Renal cortical epithelial cell (primary cell): ENCODE measurements around the gene CENPL. TPM values are rescaled to one million over a fixed set of nuclear protein-coding genes. Genes with fewer than 3 reads are reported as not detected.

Source experiments
- DNase-seq: peaks from one replicate; pipeline ENCODE4 v3.0.0-alpha.2; 2011; ENCODE audit warnings: low read depth
- total RNA-seq: library from RNA; depleted of rRNA; stranded (reverse); fragments of >200 nt; gene quantifications from 2 replicates; pipeline ENCODE4 v1.2.3, GENCODE V29; 2014

The CENPL gene
- total RNA-seq, 1 donor from 2014 or later = 9.4 TPM

DNA sequence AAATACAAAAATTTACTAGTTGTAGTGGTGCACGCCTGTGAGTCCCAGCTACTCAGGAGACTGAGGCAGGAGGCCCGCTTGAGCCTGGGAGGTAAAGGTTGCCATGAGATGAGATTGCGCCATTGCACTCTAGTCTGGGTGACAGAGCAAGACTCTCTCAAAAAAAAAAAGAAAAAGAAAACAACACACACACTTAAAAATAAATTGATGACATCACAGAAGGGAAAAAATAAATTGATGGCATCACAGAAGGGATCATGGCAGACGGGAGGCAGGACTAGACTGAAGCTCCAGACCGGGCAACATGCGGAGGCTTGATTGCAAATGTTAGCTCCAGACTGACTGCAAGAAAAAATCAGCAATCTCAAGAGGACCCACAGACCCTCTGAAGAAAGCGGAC, 66.6 kb downstream of the CENPL start:
- no peak for DNase-seq

GRCh38 chr1:173757666-173758065, 67.0 kb downstream of the CENPL start:
- DNase-seq = no peak

DNA sequence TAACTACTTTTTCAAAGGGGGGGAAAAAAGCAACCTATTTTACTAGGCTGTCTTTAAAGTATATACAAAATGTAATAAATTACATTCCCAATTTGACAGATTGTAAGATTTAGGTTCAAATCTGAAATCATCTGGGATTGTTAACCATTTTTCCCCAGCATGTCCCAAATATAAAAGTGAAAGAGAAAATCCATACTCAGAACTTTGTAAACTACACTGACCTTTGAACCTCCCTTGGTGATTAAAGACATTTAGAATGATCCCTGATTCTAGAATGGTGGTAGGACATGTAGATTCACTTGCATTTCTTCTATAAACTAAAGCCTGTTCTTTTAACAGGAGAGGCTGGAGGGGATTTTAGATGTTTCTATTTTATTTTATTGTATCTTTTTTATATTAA, 70.9 kb downstream of the CENPL start:
- no peak for DNase-seq

Other genes starting within 250 kb of the CENPL start
- 0.60 TPM in 1 of 2 replicates, not detected in the other for gene SLC9C2, start 221.8 kb downstream of the CENPL start, total RNA-seq
- not detected in 2 replicates for gene TEX50, start 189.5 kb downstream of the CENPL start, total RNA-seq
- gene ANKRD45, start 155.0 kb downstream of the CENPL start, total RNA-seq = 1.4 and 17.4 TPM in 2 replicates
- gene KLHL20, start 109.9 kb downstream of the CENPL start, total RNA-seq = 27.4 and 32.1 TPM in 2 replicates
- gene DARS2, start 210 bp downstream of the CENPL start, total RNA-seq = 27.4 and 33.0 TPM in 2 replicates
- 249 and 435 TPM in 2 replicates for gene GAS5, start 43.1 kb upstream of the CENPL start, total RNA-seq
- gene ZBTB37, start 43.5 kb upstream of the CENPL start, total RNA-seq = 4.9 and 14.5 TPM in 2 replicates
- gene SERPINC1, start 92.4 kb upstream of the CENPL start, total RNA-seq = 0.35 TPM in 1 of 2 replicates, not detected in the other
- gene RC3H1, start 197.5 kb upstream of the CENPL start, total RNA-seq = 33.0 and 56.4 TPM in 2 replicates